Neural cell (in vitro differentiated cells): ENCODE results near the gene GJC3. TPM values are rescaled to one million over a fixed set of nuclear protein-coding genes. Genes with fewer than 3 reads are reported as not detected.

Source experiments
- H2AFZ ChIP-seq: fragments of 200-600, 300-800 bp; sonication (generic), shearing (Covaris generic); 2 replicates; pipeline ENCODE4 v1.6.0; 2014; ENCODE audit warnings: low read depth, mild to moderate bottlenecking, antibody characterized with exemption, low read length, moderate library complexity
- H3F3A ChIP-seq: fragments of 200-600 bp; shearing (Covaris generic); 2 replicates; pipeline ENCODE4 v1.6.1; 2016; ENCODE audit warnings: mild to moderate bottlenecking, moderate library complexity, mixed read lengths, antibody characterized with exemption, low read length; ENCODE audit not compliant: insufficient read depth, poor library complexity, severe bottlenecking
- H3K27ac ChIP-seq: fragments of 200-600, 300-800 bp; sonication (generic), shearing (Covaris generic); 2 replicates; pipeline ENCODE4 v1.5.1; 2014; ENCODE audit warnings: mild to moderate bottlenecking, low read length, moderate library complexity
- H3K27me3 ChIP-seq: fragments of 300-800, 200-600 bp; sonication (generic), shearing (Covaris generic); 2 replicates; pipeline ENCODE4 v1.6.0; 2014; ENCODE audit warnings: mild to moderate bottlenecking, low read depth, low read length, moderate library complexity; ENCODE audit not compliant: insufficient read depth
- H3K36me3 ChIP-seq: fragments of 300-800, 200-600 bp; sonication (generic), shearing (Covaris generic); 2 replicates; pipeline ENCODE4 v1.5.1; 2014; ENCODE audit warnings: mild to moderate bottlenecking, antibody characterized with exemption, low read length, moderate library complexity; ENCODE audit not compliant: insufficient read depth
- H3K4me2 ChIP-seq: fragments of 300-800, 200-600 bp; sonication (generic), shearing (Covaris generic); 2 replicates; pipeline ENCODE4 v1.6.0; 2014; ENCODE audit warnings: mild to moderate bottlenecking, low read length
- H3K4me3 ChIP-seq: fragments of 300-800, 200-600 bp; sonication (generic), shearing (Covaris generic); 2 replicates; pipeline ENCODE4 v1.5.1; 2014; ENCODE audit warnings: mild to moderate bottlenecking, low read length, moderate library complexity
- H3K79me2 ChIP-seq: fragments of 200-600 bp; shearing (Covaris generic); replicated peaks from 2 replicates; pipeline ENCODE4 v1.6.0; 2014; ENCODE audit warnings: mild to moderate bottlenecking, low read length, moderate library complexity; ENCODE audit not compliant: insufficient read depth
- H3K9ac ChIP-seq: fragments of 300-800, 200-600 bp; sonication (generic), shearing (Covaris generic); 2 replicates; pipeline ENCODE4 v1.6.1; 2016; ENCODE audit warnings: mild to moderate bottlenecking, low read length, mixed read lengths
- H3K9me2 ChIP-seq: fragments of 200-600 bp; shearing (Covaris generic); 2 replicates; pipeline ENCODE4 v1.6.1; 2016; ENCODE audit warnings: mild to moderate bottlenecking, low read length, mixed read lengths; ENCODE audit not compliant: insufficient read depth
- H3K9me3 ChIP-seq: fragments of 200-600, 300-800 bp; sonication (generic), shearing (Covaris generic); 2 replicates; pipeline ENCODE4 v1.6.1; 2016; ENCODE audit warnings: mild to moderate bottlenecking, mixed run types, low read length, moderate library complexity, mixed read lengths
- H4K20me1 ChIP-seq: fragments of 200-600 bp; shearing (Covaris generic); 2 replicates; pipeline ENCODE4 v1.6.1; 2016; ENCODE audit warnings: mild to moderate bottlenecking, mixed run types; ENCODE audit not compliant: insufficient read depth
- EP300 ChIP-seq: fragments of 450-650 bp; conservative IDR thresholded peaks from 2 replicates; pipeline ENCODE4 v1.6.1; 2014; ENCODE audit warnings: antibody characterized with exemption, mild to moderate bottlenecking, moderate library complexity; ENCODE audit not compliant: poor library complexity, severe bottlenecking
- EZH2 ChIP-seq: fragments of 200-600, 300-800 bp; shearing (Covaris generic), sonication (generic); IDR thresholded peaks from 2 replicates; pipeline ENCODE4 v1.6.1; 2014; ENCODE audit warnings: antibody characterized with exemption, low read length, borderline replicate concordance, mild to moderate bottlenecking; ENCODE audit not compliant: insufficient read depth, poor library complexity, severe bottlenecking
- MXI1 ChIP-seq: fragments of 450-650 bp; conservative IDR thresholded peaks from 2 replicates; pipeline ENCODE4 v1.6.1; 2014; ENCODE audit warnings: antibody characterized with exemption, mild to moderate bottlenecking; ENCODE audit not compliant: poor library complexity, severe bottlenecking
- POLR2AphosphoS5 ChIP-seq: IDR thresholded peaks from 2 replicates; pipeline ENCODE4 v1.6.1; 2012
- RAD21 ChIP-seq: fragments of 450-650 bp; conservative IDR thresholded peaks from 2 replicates; pipeline ENCODE4 v1.6.1; 2014; ENCODE audit warnings: antibody characterized with exemption, mild to moderate bottlenecking, moderate library complexity
- REST ChIP-seq: IDR thresholded peaks from 2 replicates; pipeline ENCODE4 v1.6.1; 2012; ENCODE audit warnings: borderline replicate concordance
- SMC3 ChIP-seq: fragments of 450-650 bp; conservative IDR thresholded peaks from 2 replicates; pipeline ENCODE4 v1.6.1; 2014; ENCODE audit warnings: antibody characterized with exemption, mild to moderate bottlenecking, moderate library complexity; ENCODE audit not compliant: poor library complexity
- TAF1 ChIP-seq: IDR thresholded peaks from 2 replicates; pipeline ENCODE4 v1.6.1; 2012; ENCODE audit warnings: low read depth
- polyA plus RNA-seq: library from polyadenylated mRNA; depleted of rRNA; stranded (reverse); fragments of >200 nt; gene quantifications from 2 replicates; pipeline ENCODE4 v1.2.3, GENCODE V29; 2014
- TF ChIP-seq, protein P1 (sequence below): fragments of 450-650 bp; IDR thresholded peaks from 2 replicates; pipeline ENCODE4 v1.5.1; 2014; ENCODE audit warnings: antibody characterized with exemption, mild to moderate bottlenecking, moderate library complexity; ENCODE audit not compliant: poor library complexity, severe bottlenecking

GJC3 gene
- polyA plus RNA-seq, 1 donor from 2014 or later, result not detected

DNA sequence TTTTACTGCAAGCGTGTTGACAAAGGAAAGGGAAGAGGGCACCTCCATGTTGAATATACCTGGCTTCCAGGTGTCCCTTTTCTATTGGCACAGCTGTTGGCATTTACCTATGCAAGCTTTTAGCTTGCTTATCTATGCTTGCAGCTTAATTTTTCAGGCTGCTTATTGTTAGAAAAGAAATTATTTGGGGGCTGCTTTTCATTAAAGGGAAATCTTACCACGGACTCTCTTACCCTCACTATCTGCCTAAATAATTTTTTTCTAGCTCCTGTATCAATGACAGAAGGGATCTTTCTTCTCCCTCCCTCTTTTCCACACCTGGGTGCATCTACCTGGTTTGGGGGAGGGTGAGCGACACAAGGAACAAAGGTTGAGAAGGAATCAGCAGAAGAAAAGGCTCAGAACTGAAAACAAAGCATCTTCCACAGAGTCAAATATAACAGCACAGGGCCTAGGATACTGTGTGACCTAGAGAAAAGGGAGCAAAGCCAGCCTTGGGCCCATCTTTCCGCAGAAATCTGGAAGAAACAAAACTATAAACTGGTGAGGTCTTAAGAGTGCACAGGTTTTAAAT, 15.2 kb upstream of the GJC3 start:
- Histone ChIP-seq H3K9me2 (no peaks in the 10 kb centered on the region), H4K20me1 (no peaks in the 10 kb centered on the region), H3K27ac (no peak overlapping the region), H2AFZ (no peak overlapping the region), H3K27me3 (no peaks in the 10 kb centered on the region), H3K9ac (no peak overlapping the region), H3F3A (no peaks in the 10 kb centered on the region), H3K36me3 (no peaks in the 10 kb centered on the region), H3K9me3 (no peaks in the 10 kb centered on the region), H3K4me2 (no peak overlapping the region), H3K4me3 (no peak overlapping the region), H3K79me2 (no peaks in the 10 kb centered on the region)
- no peak for TF ChIP-seq POLR2AphosphoS5

GRCh38 chr7:99943641-99944496, 14.4 kb upstream of the GJC3 start:
- Histone ChIP-seq H3K36me3 (no peaks in the 10 kb centered on the region), H3K79me2 (no peaks in the 10 kb centered on the region), H4K20me1 (no peaks in the 10 kb centered on the region), H3K4me2 (no peak overlapping the region), H3K4me3 (no peak overlapping the region), H3F3A (no peaks in the 10 kb centered on the region), H2AFZ (no peak overlapping the region), H3K9me3 (no peaks in the 10 kb centered on the region), H3K9ac (no peak overlapping the region), H3K9me2 (no peaks in the 10 kb centered on the region), H3K27ac (no peak overlapping the region), H3K27me3 (no peaks in the 10 kb centered on the region)
- TF ChIP-seq EZH2, result no peak
- TF ChIP-seq MXI1, result no peak
- no peak for TF ChIP-seq REST
- no peak for TF ChIP-seq TAF1

DNA sequence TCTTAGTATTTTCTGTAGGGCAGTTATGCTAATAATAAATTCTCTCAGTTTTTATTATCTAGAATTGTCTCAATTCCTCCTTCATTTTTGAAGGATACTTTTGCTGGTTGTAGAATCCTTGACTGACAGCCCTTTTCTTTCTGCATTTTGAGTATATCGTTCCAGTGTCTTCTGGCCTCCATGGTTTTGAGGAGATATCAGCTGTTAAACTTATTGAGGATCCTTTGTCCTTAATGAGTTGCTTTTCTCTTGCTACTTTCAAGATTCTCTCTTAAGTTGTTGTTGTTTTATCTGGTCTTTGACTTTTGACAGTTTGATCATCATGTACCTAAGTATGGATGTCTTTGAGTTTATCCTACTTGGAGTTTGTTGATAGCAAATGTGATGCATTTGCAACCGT, 8.9 kb upstream of the GJC3 start:
- H4K20me1 ChIP-seq, result no peaks in the 10 kb centered on the region
- H3F3A ChIP-seq, result no peaks in the 10 kb centered on the region
- H3K36me3 ChIP-seq, result no peaks in the 10 kb centered on the region
- no peak overlapping the region for H3K4me2 ChIP-seq
- TF ChIP-seq EZH2 (no peak), EP300 (no peak), TAF1 (no peak), SMC3 (no peak), POLR2AphosphoS5 (no peak), MXI1 (no peak), REST (no peak), RAD21 (no peak)
- TF ChIP-seq, protein P1, sequence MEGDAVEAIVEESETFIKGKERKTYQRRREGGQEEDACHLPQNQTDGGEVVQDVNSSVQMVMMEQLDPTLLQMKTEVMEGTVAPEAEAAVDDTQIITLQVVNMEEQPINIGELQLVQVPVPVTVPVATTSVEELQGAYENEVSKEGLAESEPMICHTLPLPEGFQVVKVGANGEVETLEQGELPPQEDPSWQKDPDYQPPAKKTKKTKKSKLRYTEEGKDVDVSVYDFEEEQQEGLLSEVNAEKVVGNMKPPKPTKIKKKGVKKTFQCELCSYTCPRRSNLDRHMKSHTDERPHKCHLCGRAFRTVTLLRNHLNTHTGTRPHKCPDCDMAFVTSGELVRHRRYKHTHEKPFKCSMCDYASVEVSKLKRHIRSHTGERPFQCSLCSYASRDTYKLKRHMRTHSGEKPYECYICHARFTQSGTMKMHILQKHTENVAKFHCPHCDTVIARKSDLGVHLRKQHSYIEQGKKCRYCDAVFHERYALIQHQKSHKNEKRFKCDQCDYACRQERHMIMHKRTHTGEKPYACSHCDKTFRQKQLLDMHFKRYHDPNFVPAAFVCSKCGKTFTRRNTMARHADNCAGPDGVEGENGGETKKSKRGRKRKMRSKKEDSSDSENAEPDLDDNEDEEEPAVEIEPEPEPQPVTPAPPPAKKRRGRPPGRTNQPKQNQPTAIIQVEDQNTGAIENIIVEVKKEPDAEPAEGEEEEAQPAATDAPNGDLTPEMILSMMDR, result no peak
- H3K79me2 ChIP-seq, result no peaks in the 10 kb centered on the region
- no peak overlapping the region for H3K9ac ChIP-seq
- no peak overlapping the region for H3K27ac ChIP-seq
- no peaks in the 10 kb centered on the region for H3K9me3 ChIP-seq
- no peak overlapping the region for H3K4me3 ChIP-seq
- no peaks in the 10 kb centered on the region for H3K27me3 ChIP-seq
- H2AFZ ChIP-seq, result no peak overlapping the region
- no peaks in the 10 kb centered on the region for H3K9me2 ChIP-seq
